ENCODE data around the gene GAS7. TPM values are rescaled to one million over a fixed set of nuclear protein-coding genes. Genes with fewer than 3 reads are reported as not detected.

GAS7 gene
- total and polyA plus RNA-seq, 2 experiments from 2014 or later: 25.8 to 27.3 TPM

DNA sequence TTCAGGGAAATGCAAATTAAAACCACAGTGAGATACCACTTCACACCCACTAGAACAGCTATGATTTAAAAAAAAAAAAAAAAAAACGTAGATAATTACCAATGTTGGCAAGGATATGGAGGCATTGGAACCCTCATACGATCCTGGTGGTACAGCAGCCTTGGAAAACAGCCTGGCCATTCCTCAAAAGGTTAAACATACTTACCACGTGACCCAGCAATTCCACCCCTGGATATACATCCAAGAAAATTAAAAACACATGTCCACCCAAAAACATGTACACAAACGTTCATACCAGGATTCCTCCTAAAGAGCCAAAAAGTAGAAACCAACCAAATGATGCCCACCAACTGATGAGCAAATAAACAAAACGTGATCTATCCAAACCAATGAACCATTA lies 68.1 kb downstream of the GAS7 start:
- Histone ChIP-seq H4K20me1 (ENCODE audit: insufficient read depth, poor library complexity, severe bottlenecking) (no peaks in the 10 kb centered on the region), H3K27ac (no peak overlapping the region), H3K4me3 (no peak overlapping the region), H2AFZ (no peak overlapping the region), H3K9me2 (replicated peaks; ENCODE audit: insufficient read depth) (no peaks in the 10 kb centered on the region), H3K4me1 (ENCODE audit: insufficient read depth) (peaks cover 36% of the 10 kb centered on the region), H3K36me3 (replicated peaks; ENCODE audit: insufficient read depth, low read depth) (no peaks in the 10 kb centered on the region), H3K79me2 (peaks cover 21% of the 10 kb centered on the region), H3K27me3 (no peaks in the 10 kb centered on the region), H3K4me2 (no peak overlapping the region), H3K9me3 (ENCODE audit: low read depth) (no peaks in the 10 kb centered on the region)
- WGBS (ENCODE audit: low lambda C conversion rate, missing lambda C conversion rate): 64% methylated on average over 5 of the region's 5 CpGs
- TF ChIP-seq EZH2 (IDR thresholded peaks at IDR 0.05; ENCODE audit: borderline replicate concordance) (no peak), EZH2phosphoT487 (IDR thresholded peaks at IDR 0.05; ENCODE audit: low read depth, severe bottlenecking, unreplicated experiment) (no peak)
- TF ChIP-seq, protein P1, sequence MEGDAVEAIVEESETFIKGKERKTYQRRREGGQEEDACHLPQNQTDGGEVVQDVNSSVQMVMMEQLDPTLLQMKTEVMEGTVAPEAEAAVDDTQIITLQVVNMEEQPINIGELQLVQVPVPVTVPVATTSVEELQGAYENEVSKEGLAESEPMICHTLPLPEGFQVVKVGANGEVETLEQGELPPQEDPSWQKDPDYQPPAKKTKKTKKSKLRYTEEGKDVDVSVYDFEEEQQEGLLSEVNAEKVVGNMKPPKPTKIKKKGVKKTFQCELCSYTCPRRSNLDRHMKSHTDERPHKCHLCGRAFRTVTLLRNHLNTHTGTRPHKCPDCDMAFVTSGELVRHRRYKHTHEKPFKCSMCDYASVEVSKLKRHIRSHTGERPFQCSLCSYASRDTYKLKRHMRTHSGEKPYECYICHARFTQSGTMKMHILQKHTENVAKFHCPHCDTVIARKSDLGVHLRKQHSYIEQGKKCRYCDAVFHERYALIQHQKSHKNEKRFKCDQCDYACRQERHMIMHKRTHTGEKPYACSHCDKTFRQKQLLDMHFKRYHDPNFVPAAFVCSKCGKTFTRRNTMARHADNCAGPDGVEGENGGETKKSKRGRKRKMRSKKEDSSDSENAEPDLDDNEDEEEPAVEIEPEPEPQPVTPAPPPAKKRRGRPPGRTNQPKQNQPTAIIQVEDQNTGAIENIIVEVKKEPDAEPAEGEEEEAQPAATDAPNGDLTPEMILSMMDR (IDR thresholded peaks at IDR 0.05; ENCODE audit: poor library complexity): no peak
- no peak for DNase-seq (ENCODE audit: low spot score)

DNA sequence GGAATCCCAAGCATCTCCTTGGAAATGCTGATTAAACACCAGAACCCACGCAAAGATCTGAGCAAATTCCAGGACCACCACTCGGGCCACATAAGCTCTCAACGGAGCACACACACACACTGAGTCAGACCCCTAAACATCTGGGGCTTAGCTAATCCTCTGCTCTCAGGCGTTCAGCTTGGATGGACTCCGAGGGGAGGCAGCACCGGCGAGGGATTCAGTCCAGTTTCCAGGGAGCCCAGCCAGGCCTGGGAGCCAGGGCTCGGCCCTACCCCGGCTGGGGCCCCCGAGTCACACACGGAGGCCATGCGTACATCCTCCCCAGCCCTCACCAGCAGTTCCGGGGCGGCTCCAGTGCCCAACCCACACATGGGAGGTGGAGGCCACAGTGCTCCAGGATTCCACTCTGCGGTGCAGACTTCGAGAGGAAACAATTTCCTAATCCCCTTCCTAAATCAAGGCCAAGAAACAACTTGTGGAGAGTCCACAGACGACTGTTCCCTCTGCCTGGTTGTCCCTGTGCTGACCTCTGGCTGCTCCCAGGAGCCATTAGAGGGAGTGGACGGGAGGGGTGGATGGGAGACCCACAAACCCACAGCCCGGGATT lies 70.5 kb downstream of the GAS7 start:
- Histone ChIP-seq H2AFZ (no peak overlapping the region), H3K27ac (peak overlapping the region; percentile 97), H3K9me3 (ENCODE audit: low read depth) (no peaks in the 10 kb centered on the region), H3K4me3 (no peak overlapping the region), H3K4me1 (ENCODE audit: insufficient read depth) (peaks cover 52% of the 10 kb centered on the region), H3K36me3 (replicated peaks; ENCODE audit: insufficient read depth, low read depth) (no peaks in the 10 kb centered on the region), H4K20me1 (ENCODE audit: insufficient read depth, poor library complexity, severe bottlenecking) (no peaks in the 10 kb centered on the region), H3K9me2 (replicated peaks; ENCODE audit: insufficient read depth) (no peaks in the 10 kb centered on the region), H3K27me3 (no peaks in the 10 kb centered on the region), H3K79me2 (peaks cover 28% of the 10 kb centered on the region), H3K4me2 (peak overlapping the region; percentile 64)
- WGBS (ENCODE audit: low lambda C conversion rate, missing lambda C conversion rate): 34% methylated on average over 19 of the region's 19 CpGs
- DNase-seq (ENCODE audit: low spot score): peak; percentile 88
- TF ChIP-seq EZH2 (IDR thresholded peaks at IDR 0.05; ENCODE audit: borderline replicate concordance): no peak
- TF ChIP-seq EZH2phosphoT487 (IDR thresholded peaks at IDR 0.05; ENCODE audit: low read depth, severe bottlenecking, unreplicated experiment): no peak
- TF ChIP-seq, protein P1 (IDR thresholded peaks at IDR 0.05; ENCODE audit: poor library complexity): no peak

DNA sequence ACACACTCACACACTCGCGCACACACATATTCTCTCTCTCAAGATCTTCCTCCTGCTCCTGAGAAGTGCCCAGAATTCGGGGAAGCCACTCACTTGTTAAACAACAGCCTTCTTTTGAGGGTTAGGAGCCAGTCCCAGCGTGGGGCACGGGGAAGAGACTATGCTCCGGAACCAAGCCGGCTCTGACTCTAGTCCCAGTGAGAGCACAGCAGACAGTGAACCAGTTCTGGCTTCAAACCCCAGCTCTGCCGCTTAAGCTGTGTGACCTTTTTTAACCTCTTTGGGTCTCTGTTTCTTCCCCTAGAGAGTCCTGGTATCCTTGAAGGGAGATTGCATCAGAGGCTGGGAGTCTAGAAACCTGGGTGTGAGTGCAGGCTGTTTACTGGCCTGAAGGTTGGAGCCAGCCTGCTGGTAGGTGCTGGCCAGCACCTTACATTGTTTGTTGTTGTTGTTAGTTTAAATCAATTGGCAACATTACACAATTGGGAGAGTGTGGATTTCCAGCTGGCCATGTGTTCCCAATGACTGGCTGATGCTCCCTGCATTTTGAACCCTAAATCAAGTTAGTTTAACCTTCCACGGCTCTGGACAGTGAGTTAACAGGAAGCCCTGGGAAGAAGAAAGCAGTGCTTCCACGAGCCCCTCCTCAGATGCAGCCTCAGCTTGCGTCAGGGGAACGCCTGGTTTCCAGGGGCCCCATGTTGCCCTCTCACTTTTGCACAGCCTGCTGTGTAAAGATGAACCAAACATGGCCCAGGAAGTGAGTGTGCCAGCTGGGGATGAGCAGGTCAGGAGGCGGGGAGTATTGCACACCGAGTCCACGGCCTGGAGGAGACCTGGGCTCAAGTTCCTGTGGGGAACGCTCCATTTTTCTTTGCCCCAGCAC lies 71.5 kb downstream of the GAS7 start:
- DNase-seq (ENCODE audit: low spot score): peak; percentile 72
- TF ChIP-seq EZH2 (IDR thresholded peaks at IDR 0.05; ENCODE audit: borderline replicate concordance) (no peak), EZH2phosphoT487 (IDR thresholded peaks at IDR 0.05; ENCODE audit: low read depth, severe bottlenecking, unreplicated experiment) (no peak)
- TF ChIP-seq, protein P1 (IDR thresholded peaks at IDR 0.05; ENCODE audit: poor library complexity): no peak
- Histone ChIP-seq H3K9me2 (replicated peaks; ENCODE audit: insufficient read depth) (no peaks in the 10 kb centered on the region), H3K4me3 (no peak overlapping the region), H4K20me1 (ENCODE audit: insufficient read depth, poor library complexity, severe bottlenecking) (no peaks in the 10 kb centered on the region), H3K27ac (peak overlapping the region; percentile 97), H3K36me3 (replicated peaks; ENCODE audit: insufficient read depth, low read depth) (no peaks in the 10 kb centered on the region), H3K4me2 (peak overlapping the region; percentile 64), H3K9me3 (ENCODE audit: low read depth) (no peaks in the 10 kb centered on the region), H3K79me2 (peaks cover 33% of the 10 kb centered on the region), H3K27me3 (no peaks in the 10 kb centered on the region), H3K4me1 (ENCODE audit: insufficient read depth) (peaks cover 52% of the 10 kb centered on the region), H2AFZ (no peak overlapping the region)
- WGBS (ENCODE audit: low lambda C conversion rate, missing lambda C conversion rate): 46% methylated on average over 16 of the region's 16 CpGs
